T-helper 9 cell (primary cell): Measurements from ENCODE around the gene PRKG1.
A peak's percentile ranks its signal among the peaks of the same experiment; 100 is the strongest.
"Not testable (repeated sequence)": the region's sequence is repeated elsewhere in the genome, so short reads cannot be mapped to it uniquely, and the experiment has no call there.

Experiments used
- DNase-seq: peaks from one replicate; pipeline ENCODE4 v3.0.0-alpha.2; 2020

Gene PRKG1

DNA sequence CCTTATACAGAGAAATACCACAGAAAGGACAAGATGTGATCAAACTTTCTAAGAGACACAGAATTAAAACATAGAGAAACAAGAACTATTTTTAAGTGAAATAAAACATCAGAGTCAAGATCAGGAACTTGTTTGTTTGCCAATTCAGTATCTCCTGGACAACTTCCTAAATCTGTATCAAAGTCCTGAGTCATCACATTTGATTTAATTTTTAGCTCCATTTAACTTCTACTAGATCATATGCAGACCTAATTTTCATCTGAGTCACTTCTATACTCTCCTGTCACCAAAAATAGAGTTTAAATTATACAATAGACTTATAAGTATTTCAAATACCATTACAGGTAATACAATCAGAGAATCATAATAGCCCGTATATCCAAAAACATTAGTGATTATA lies 268.1 kb downstream of the PRKG1 start:
- no peak for DNase-seq

DNA sequence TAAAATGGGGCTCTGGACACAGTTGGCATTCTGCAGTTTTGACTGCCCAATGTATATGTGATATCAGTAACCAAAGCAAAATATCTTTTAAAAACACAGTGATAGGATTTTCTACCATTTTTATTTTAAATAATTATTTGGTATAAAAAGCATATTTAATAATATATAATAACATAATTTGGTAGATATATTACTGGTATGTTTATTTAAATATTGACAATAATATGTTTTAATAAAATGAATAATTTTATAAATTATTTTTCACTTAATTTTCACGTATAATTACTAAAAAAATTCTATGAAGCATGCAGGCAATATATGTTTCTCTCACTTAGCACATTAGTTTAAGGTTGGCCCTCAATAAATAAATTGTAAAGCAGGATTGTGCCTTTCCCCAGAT lies 269.1 kb downstream of the PRKG1 start:
- no peak for DNase-seq

DNA sequence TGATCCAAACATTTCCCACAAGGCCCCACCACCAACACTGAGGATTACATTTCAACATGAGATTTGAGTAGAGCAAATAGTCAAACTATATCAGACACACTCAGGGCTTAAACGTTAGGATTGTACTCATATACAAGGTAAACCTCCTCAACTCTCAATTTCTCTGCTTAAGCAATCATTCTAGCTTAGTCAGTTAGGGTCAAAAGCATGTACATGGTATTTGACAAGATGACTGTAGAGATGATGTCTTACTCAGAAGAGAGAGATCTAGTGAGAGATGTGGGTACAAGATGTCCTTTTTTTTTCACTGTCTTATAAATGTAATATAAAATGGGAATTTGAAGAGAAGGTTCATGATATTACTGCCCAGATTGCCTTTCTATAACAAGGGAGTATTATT lies 270.1 kb downstream of the PRKG1 start:
- no peak for DNase-seq

DNA sequence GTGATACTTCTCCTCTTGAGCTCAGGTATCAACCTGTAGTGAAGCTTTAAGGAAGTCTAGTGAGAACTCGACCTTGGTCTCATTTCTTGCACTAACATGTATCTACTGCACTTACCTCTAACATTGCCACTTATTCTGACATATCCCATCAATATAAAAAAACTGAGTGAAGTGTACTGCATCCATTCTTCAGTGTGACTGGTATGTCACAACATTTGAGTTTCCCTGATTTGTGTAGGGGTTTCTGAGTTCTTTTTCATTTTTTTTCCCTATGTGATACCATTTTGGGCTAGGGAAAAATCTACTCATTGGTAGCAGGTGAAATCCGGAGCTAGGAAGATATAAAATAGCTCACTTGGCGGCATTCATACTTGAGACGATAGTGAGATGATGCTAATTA lies 274.3 kb downstream of the PRKG1 start:
- no peak for DNase-seq

GRCh38 chr10:51357170-51357569 lies 282.9 kb downstream of the PRKG1 start:
- no peak for DNase-seq

DNA sequence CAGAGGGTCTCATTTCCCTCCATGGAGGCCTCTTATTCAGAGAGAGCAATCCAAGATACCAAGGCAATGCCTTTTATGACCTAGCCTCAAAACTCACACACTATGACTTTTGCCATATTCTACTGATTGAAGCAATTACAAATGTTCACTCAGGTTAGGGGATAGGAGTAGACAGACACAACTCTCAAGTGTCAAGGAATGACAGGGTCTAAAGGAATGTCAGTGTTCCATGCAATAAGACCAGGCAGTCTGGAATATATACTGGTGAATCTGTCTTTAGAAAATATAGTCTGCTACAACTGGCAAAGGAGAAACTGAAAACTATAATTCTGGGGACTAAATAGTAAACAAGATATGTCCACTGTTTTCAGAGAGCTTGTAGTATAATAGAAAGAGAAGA lies 283.9 kb downstream of the PRKG1 start:
- no peak for DNase-seq

- no peak for DNase-seq
Observed at GRCh38 chr10:51363415-51363814, 289.1 kb downstream of the PRKG1 start.

DNA sequence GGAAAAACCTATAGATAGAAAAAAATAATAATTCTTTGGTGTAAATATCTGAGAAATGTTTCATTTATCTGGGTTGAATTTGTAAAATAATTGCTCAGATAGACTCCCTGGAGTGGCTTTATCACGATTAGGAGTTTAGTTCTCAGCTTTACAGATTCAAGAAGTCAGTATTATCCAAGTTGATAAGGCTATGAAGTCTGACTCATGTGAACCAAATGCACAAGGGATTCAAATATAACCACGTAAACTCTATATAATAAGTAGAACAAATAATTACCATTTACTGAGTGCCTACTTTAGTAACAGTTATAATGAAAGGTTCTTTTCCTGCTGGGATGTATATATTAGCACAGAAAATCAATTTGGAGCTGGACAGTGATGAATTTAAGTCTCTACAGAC lies 290.4 kb downstream of the PRKG1 start:
- DNase-seq, result no peak

DNA sequence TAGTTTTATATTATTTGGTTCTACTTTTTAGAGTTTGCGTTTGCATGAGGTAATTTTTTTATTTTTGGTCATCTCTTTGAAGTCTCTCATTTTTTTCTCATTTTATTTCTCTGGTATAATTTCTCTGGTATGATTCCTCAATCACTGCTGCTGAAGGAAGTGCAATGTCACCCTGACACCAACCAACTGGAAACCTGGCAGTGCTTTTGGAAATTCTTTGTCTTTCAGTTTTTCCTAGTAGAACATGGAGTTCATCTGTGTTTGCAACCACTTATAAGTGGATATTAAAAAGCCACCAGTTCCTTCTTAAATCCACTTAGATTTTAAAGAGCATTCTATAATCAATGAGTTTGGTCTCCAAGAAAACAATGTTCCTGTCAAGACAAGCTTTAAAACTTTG lies 291.8 kb downstream of the PRKG1 start:
- no peak for DNase-seq

DNA sequence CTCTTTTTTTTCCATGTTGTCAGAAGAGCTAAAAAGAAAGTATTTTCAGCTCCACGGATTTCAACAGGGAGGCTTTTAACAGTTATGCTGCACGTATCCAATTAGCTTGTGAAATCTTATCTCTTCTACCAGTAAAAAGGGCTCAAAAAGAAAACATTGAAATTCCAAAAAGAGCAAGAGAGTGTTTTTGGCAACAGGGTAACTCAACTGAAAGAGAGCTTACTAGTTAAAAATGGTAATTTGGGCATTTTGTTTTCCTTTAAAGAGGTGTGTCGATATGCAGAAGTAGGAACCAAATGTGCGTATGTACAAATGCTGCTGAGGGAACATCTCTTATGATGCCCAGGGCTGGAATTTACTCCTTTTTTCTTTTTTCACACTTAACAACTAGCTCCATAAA lies 292.8 kb downstream of the PRKG1 start:
- no peak for DNase-seq

DNA sequence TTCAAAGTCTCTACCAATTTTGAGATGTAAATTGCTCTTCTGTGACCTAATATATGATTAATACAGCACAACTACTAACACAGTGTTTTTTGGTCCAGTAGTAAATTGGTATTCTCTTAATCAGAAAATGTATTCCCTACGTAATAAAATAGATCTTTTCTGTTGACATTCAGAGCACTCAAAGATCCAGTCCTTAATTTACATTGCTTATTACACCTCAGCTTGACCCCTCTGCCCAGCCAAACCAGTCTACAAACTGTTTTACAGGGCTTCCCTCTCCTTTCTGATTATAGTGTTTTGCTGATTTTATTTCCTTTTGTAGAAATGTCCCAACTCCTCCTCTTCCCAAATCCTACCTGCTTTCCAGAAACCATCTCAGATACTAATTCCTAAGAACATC lies 293.4 kb downstream of the PRKG1 start:
- DNase-seq, result no peak

GRCh38 chr10:51368943-51369342 lies 294.7 kb downstream of the PRKG1 start:
- no peak for DNase-seq

GRCh38 chr10:51369903-51370302 lies 295.6 kb downstream of the PRKG1 start:
- no peak for DNase-seq

GRCh38 chr10:51371743-51372142 lies 297.5 kb downstream of the PRKG1 start:
- no peak for DNase-seq

DNA sequence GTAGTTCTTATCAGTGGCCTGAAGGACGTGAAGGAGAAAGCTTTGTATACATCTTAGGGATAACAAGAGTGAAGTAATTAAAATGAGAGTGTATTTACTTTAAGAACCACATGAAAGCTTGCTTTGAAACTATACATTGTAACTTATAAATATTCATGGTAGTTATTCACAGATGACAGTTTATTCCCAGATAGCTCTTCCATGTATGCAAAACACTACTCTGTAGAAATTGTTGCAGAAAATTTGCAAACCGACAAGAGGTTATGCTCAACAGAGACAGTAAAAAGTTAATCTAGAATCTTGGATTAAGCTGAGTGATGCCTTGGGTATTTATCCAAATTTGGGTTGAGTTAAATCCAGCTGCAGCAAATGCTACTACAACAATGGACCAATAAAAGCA lies 301.5 kb downstream of the PRKG1 start:
- DNase-seq, result no peak

DNA sequence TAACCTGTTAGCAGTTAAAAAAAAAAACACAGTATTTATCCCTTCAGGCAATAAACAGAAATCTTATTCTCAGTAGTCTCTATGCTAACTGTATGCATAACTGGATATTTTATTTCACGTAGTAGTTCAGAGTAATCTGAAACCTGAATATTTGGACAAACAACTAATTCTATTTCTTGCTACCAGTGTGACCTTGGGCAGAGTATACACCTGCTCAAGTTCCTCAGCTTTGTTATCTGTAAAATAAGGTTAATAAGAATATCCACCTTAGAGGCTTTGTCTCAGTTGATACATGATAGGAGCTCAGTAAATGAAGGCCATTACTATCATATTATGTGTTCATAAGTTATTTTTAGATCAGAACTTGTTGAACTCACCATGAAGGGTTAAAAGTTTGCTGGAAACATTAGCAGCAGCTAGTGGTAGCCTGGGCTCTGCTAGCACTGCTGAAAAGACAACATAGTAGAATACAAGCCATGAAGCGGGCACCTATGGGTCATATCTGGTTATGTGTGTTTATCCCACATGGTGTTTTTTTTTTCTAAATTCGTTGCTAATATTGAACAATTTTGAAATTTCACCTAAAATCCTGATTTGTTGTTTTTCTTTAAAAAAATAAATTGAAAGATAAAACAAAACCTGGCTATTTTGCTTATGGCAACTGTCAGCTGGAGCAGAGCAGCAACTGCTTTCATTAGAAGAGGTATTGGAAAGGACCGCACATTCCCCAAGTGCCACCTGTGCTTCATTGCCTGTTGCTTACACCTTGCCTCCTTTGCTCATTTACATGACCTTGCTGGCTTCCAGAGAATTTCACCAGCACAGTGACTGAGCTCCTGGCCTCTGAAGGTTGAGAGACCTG lies 303.0 kb downstream of the PRKG1 start:
- no peak for DNase-seq

DNA sequence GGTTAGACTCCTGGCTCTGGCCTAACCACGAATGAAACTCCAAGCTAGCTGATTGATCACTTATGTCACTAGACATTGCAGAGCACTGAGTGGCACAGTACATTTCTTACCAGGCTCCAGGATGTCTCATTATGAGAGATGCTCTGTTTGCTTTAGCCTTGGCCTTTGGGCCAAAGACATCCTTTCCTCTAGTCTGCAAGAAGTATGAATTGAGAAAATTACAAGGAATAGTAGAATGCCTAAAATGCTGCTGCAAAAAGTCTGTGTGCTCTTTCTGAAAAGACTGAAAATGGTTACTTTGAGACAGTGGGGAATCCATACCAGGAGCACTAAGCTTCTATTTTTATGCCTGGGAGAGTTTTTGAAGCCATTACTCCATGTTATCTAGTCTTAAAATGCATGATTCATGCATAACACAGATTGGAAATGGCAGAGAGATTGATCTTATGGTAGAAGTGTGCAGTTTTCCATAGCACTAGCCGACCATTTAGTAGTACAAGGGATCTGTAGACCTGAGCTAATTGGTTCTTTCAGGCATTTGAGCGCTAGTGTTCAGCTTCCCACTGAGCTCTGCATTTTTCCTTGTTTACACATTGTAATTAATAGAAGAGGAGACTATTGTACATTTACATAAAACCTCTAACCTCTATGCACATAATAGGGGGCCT lies 303.8 kb downstream of the PRKG1 start:
- DNase-seq, result no peak

DNA sequence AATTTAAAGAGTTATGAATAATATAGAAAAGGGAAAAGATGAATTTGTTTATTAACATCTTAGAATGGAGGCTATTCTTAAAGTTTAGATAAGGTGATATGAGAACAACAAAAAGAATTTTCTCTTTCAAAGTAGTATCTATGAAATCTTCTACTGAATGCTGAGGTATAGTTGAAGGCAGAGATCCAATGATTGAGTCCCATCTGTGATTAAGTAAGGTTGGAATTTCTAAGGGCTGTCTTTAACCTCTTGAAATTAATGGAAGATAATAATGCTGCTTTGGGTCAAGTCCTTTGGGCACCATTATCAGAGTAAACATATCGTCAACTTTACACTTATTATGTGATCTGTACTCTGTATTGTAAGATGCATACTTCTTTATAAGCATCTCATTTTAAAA lies 307.9 kb downstream of the PRKG1 start:
- DNase-seq, result no peak

DNA sequence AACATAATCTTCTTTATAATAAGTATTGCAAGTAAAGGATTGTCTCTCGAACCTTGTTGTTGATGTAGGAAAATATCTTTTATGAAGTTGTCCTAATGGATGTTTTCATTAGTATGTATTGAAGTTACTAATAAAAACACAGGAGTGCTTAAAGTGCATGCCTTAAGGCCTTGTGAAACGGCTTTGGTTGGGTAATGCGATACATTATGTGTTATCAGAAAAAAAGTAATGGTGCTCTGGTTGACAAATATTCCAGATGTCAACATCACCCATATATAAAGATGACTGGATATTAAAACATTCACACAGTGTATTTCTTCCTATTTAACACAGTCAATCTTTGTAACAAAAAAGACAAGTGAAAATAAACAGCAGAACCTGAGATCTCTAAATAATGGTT lies 310.7 kb downstream of the PRKG1 start:
- DNase-seq, result no peak

DNA sequence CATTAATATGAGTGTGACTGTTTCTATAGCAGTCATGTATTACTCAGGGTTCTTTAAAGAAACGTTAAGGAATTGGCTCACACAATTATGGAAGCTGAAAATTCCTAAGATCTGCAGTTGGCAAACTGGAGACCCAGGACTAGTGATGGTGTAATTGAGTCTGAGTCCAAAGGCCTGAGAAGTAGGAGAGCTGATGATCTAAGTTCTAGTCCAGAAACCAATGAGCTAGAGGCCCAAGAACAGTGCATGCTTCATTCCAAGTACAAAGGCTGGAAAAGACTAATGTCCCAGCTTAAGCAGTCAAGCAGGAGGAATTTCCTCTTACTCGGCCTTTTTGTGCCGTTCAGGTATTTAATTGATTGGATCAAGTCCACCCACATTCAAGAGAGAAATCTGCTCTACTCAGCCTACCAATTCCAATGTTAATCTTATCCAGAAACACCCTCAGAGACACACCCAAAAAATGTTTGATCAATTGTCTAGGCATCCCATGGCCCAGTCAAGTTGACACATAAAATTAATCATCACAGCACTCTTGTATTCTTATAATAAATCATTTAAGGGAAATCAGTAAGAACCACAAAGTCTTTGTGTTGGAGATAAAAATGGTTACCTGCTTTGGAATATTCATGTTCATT lies 312.1 kb downstream of the PRKG1 start:
- no peak for DNase-seq

DNA sequence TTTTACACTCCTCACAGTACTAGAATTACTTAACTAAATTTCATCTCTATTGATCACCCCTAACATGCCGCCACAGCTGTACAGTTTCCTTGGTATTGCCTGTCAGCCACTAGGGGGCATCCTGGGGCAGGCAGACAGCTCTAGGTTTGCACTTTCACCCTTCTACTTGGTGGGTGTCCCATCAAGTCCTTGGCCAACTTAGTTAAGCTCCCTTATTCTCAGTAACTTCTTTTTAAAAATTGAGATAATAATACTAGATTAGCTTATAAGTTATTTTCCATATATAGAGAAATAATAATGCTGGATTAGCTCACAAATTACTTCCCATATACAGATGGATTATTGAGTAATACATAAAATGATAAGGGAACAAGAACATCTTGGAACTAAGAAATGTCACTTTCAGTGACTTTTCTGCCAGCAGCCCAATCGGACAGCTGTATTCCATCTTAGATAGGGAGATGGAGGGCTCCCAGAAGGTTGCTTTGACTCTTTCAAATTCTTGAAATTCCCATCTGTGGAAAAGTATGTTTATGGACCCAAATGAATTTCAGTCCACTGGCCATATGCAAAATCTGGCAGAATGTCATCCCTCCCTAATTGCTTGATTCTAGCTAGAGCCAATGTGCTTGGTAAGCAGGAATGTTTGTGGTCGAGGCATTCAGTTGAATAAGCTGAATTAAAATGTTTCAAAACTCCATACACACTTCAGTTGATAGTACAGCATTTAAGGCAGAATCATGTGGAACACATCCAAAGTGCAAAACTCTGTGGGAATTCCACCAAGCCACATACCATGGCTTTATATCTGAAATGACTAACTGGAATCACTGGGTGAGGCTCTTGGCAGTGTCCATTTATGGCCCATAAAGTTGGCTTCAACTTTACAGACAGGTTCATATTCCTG lies 315.4 kb downstream of the PRKG1 start:
- DNase-seq, result peak; percentile 4

DNA sequence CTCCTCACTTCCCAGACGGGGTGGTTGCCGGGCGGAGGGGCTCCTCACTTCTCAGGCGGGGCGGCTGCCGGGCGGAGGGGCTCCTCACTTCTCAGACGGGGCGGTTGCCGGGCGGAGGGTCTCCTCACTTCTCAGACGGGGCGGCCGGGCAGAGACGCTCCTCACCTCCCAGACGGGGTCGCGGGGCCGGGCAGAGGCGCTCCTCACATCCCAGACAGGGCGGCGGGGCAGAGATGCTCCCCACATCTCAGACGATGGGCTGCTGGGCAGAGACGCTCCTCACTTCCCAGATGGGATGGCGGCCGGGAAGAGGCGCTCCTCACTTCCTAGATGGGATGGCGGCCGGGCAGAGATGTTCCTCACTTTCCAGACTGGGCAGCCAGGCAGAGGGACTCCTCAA lies 318.7 kb downstream of the PRKG1 start:
- not testable (repeated sequence) for DNase-seq

DNA sequence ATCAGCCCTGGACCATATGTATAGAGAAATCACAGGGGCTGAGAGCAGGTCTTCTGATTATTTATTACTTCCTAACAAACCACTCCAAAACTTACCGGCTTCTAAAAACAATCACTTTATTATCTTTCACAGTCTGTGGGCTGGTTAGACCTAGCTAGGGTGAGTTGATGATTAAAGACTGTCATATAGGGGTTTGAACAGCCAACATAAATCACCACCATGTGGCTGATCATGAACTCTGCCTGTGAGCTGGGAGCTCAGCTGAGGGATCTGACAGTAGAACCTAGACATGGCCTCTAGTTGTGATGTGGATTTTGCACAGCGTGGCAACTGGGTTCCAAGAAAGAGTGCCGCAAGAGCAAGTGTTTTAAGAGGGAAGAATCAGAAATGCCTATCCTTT lies 319.8 kb downstream of the PRKG1 start:
- no peak for DNase-seq
